ENCODE results near the gene MRPS27. TPM values are rescaled to one million over a fixed set of nuclear protein-coding genes. Genes with fewer than 3 reads are reported as not detected.

The MRPS27 gene
- total RNA-seq, 1 experiment from 2014 or later = 120 TPM

- no peak overlapping the region for H3K9ac ChIP-seq (ENCODE audit: low read length)
- peaks cover 50% of the 10 kb centered on the region for H3K36me3 ChIP-seq (ENCODE audit: insufficient read depth, low read length)
- H3K79me2 ChIP-seq (ENCODE audit: low read length) = no peaks in the 10 kb centered on the region
- no peaks in the 10 kb centered on the region for H4K20me1 ChIP-seq (ENCODE audit: insufficient read depth, low read depth, low read length)
- peaks cover 15% of the 10 kb centered on the region for H3K4me1 ChIP-seq (ENCODE audit: low read length)
- DNase-seq = no peak
- H3K9me3 ChIP-seq (ENCODE audit: low read length) = no peaks in the 10 kb centered on the region
- no peak overlapping the region for H3K27ac ChIP-seq (ENCODE audit: low read length)
- H3K27me3 ChIP-seq (ENCODE audit: low read length) = no peaks in the 10 kb centered on the region
- H2AFZ ChIP-seq (ENCODE audit: low read length) = no peak overlapping the region
- H3K4me2 ChIP-seq (ENCODE audit: low read depth, low read length, poor library complexity, severe bottlenecking) = no peak overlapping the region
- H3K4me3 ChIP-seq (ENCODE audit: low read length) = no peak overlapping the region
- H3K9me2 ChIP-seq (replicated peaks; ENCODE audit: insufficient read depth, low read length) = no peaks in the 10 kb centered on the region
These were observed 39.8 kb upstream of the MRPS27 start for GRCh38 chr5:72359886-72360285.

GRCh38 chr5:72358925-72359324 lies 38.9 kb upstream of the MRPS27 start:
- H3K36me3 ChIP-seq (ENCODE audit: insufficient read depth, low read length) = peaks cover 53% of the 10 kb centered on the region

GRCh38 chr5:72356361-72356760 lies 36.3 kb upstream of the MRPS27 start:
- H3K27ac ChIP-seq (ENCODE audit: low read length) = no peak overlapping the region
- H3K27me3 ChIP-seq (ENCODE audit: low read length) = no peaks in the 10 kb centered on the region
- H4K20me1 ChIP-seq (ENCODE audit: insufficient read depth, low read depth, low read length) = no peaks in the 10 kb centered on the region

More at GRCh38 chr5:72358925-72359324, 38.9 kb upstream of the MRPS27 start:
- H3K4me2 ChIP-seq (ENCODE audit: low read depth, low read length, poor library complexity, severe bottlenecking) = no peak overlapping the region
- no peaks in the 10 kb centered on the region for H3K79me2 ChIP-seq (ENCODE audit: low read length)
- no peaks in the 10 kb centered on the region for H3K9me2 ChIP-seq (replicated peaks; ENCODE audit: insufficient read depth, low read length)
- H3K4me3 ChIP-seq (ENCODE audit: low read length) = no peak overlapping the region
- no peak overlapping the region for H3K9ac ChIP-seq (ENCODE audit: low read length)
- H3K4me1 ChIP-seq (ENCODE audit: low read length) = peaks cover 15% of the 10 kb centered on the region
- H3K9me3 ChIP-seq (ENCODE audit: low read length) = no peaks in the 10 kb centered on the region
- no peak for DNase-seq
- H2AFZ ChIP-seq (ENCODE audit: low read length) = no peak overlapping the region
- H3K27ac ChIP-seq (ENCODE audit: low read length) = no peak overlapping the region
- no peaks in the 10 kb centered on the region for H3K27me3 ChIP-seq (ENCODE audit: low read length)
- no peaks in the 10 kb centered on the region for H4K20me1 ChIP-seq (ENCODE audit: insufficient read depth, low read depth, low read length)

GRCh38 chr5:72355706-72356299 lies 35.8 kb upstream of the MRPS27 start:
- Histone ChIP-seq H3K4me1 (ENCODE audit: low read length) (no peaks in the 10 kb centered on the region), H3K4me2 (ENCODE audit: low read depth, low read length, poor library complexity, severe bottlenecking) (no peak overlapping the region), H3K9ac (ENCODE audit: low read length) (no peak overlapping the region), H2AFZ (ENCODE audit: low read length) (no peak overlapping the region), H3K79me2 (ENCODE audit: low read length) (no peaks in the 10 kb centered on the region), H3K9me2 (replicated peaks; ENCODE audit: insufficient read depth, low read length) (no peaks in the 10 kb centered on the region), H3K4me3 (ENCODE audit: low read length) (no peak overlapping the region), H3K9me3 (ENCODE audit: low read length) (no peaks in the 10 kb centered on the region), H3K27me3 (ENCODE audit: low read length) (no peaks in the 10 kb centered on the region), H3K36me3 (ENCODE audit: insufficient read depth, low read length) (peaks cover 41% of the 10 kb centered on the region; the same call in 1 of the 2 replicates), H4K20me1 (ENCODE audit: insufficient read depth, low read depth, low read length) (no peaks in the 10 kb centered on the region), H3K27ac (ENCODE audit: low read length) (no peak overlapping the region)
- no peak for DNase-seq

More at GRCh38 chr5:72356361-72356760, 36.3 kb upstream of the MRPS27 start:
- Histone ChIP-seq H3K79me2 (ENCODE audit: low read length) (no peaks in the 10 kb centered on the region), H3K4me2 (ENCODE audit: low read depth, low read length, poor library complexity, severe bottlenecking) (no peak overlapping the region), H3K9ac (ENCODE audit: low read length) (no peak overlapping the region), H3K9me3 (ENCODE audit: low read length) (no peaks in the 10 kb centered on the region), H3K4me3 (ENCODE audit: low read length) (no peak overlapping the region), H2AFZ (ENCODE audit: low read length) (no peak overlapping the region), H3K36me3 (ENCODE audit: insufficient read depth, low read length) (peaks cover 44% of the 10 kb centered on the region), H3K4me1 (ENCODE audit: low read length) (no peaks in the 10 kb centered on the region), H3K9me2 (replicated peaks; ENCODE audit: insufficient read depth, low read length) (no peaks in the 10 kb centered on the region)
- DNase-seq = no peak

GRCh38 chr5:72353046-72353445 lies 33.0 kb upstream of the MRPS27 start:
- Histone ChIP-seq H3K9me2 (replicated peaks; ENCODE audit: insufficient read depth, low read length) (no peaks in the 10 kb centered on the region), H4K20me1 (ENCODE audit: insufficient read depth, low read depth, low read length) (no peaks in the 10 kb centered on the region), H3K36me3 (ENCODE audit: insufficient read depth, low read length) (peaks cover 25% of the 10 kb centered on the region; the same call in 1 of the 2 replicates), H3K4me2 (ENCODE audit: low read depth, low read length, poor library complexity, severe bottlenecking) (no peak overlapping the region), H3K9me3 (ENCODE audit: low read length) (no peaks in the 10 kb centered on the region), H3K4me1 (ENCODE audit: low read length) (no peaks in the 10 kb centered on the region), H3K79me2 (ENCODE audit: low read length) (no peaks in the 10 kb centered on the region), H2AFZ (ENCODE audit: low read length) (no peak overlapping the region), H3K27ac (ENCODE audit: low read length) (no peak overlapping the region), H3K4me3 (ENCODE audit: low read length) (no peak overlapping the region), H3K9ac (ENCODE audit: low read length) (no peak overlapping the region), H3K27me3 (ENCODE audit: low read length) (no peaks in the 10 kb centered on the region)
- no peak for DNase-seq

- H3K9me3 ChIP-seq (ENCODE audit: low read length) = no peaks in the 10 kb centered on the region
- H3K79me2 ChIP-seq (ENCODE audit: low read length) = no peaks in the 10 kb centered on the region
- H2AFZ ChIP-seq (ENCODE audit: low read length) = no peak overlapping the region
- no peak overlapping the region for H3K9ac ChIP-seq (ENCODE audit: low read length)
- no peak overlapping the region for H3K4me3 ChIP-seq (ENCODE audit: low read length)
- H3K9me2 ChIP-seq (replicated peaks; ENCODE audit: insufficient read depth, low read length) = no peaks in the 10 kb centered on the region
- no peaks in the 10 kb centered on the region for H3K27me3 ChIP-seq (ENCODE audit: low read length)
- peaks cover 29% of the 10 kb centered on the region; the same call in 1 of the 2 replicates for H3K36me3 ChIP-seq (ENCODE audit: insufficient read depth, low read length)
- DNase-seq = no peak
- H3K4me1 ChIP-seq (ENCODE audit: low read length) = no peaks in the 10 kb centered on the region
- H3K4me2 ChIP-seq (ENCODE audit: low read depth, low read length, poor library complexity, severe bottlenecking) = no peak overlapping the region
- H3K27ac ChIP-seq (ENCODE audit: low read length) = no peak overlapping the region
- no peaks in the 10 kb centered on the region for H4K20me1 ChIP-seq (ENCODE audit: insufficient read depth, low read depth, low read length)
These were observed 32.6 kb upstream of the MRPS27 start for GRCh38 chr5:72352616-72353015.

- Histone ChIP-seq H3K9me2 (replicated peaks; ENCODE audit: insufficient read depth, low read length) (no peaks in the 10 kb centered on the region), H3K9ac (ENCODE audit: low read length) (no peak overlapping the region), H2AFZ (ENCODE audit: low read length) (no peak overlapping the region), H3K36me3 (ENCODE audit: insufficient read depth, low read length) (peaks cover 35% of the 10 kb centered on the region), H3K79me2 (ENCODE audit: low read length) (no peaks in the 10 kb centered on the region), H3K4me2 (ENCODE audit: low read depth, low read length, poor library complexity, severe bottlenecking) (no peak overlapping the region), H3K27me3 (ENCODE audit: low read length) (no peaks in the 10 kb centered on the region), H3K9me3 (ENCODE audit: low read length) (no peaks in the 10 kb centered on the region), H3K27ac (ENCODE audit: low read length) (no peak overlapping the region), H3K4me1 (ENCODE audit: low read length) (no peaks in the 10 kb centered on the region), H3K4me3 (ENCODE audit: low read length) (no peak overlapping the region), H4K20me1 (ENCODE audit: insufficient read depth, low read depth, low read length) (no peaks in the 10 kb centered on the region)
- DNase-seq = no peak
These were observed 31.3 kb upstream of the MRPS27 start for GRCh38 chr5:72351376-72351775.

- no peak overlapping the region for H2AFZ ChIP-seq (ENCODE audit: low read length)
- H3K4me1 ChIP-seq (ENCODE audit: low read length) = no peaks in the 10 kb centered on the region
- H3K9ac ChIP-seq (ENCODE audit: low read length) = no peak overlapping the region
- no peaks in the 10 kb centered on the region for H3K9me2 ChIP-seq (replicated peaks; ENCODE audit: insufficient read depth, low read length)
- H3K4me2 ChIP-seq (ENCODE audit: low read depth, low read length, poor library complexity, severe bottlenecking) = no peak overlapping the region
- DNase-seq = no peak
- peaks cover 40% of the 10 kb centered on the region for H3K36me3 ChIP-seq (ENCODE audit: insufficient read depth, low read length)
- no peaks in the 10 kb centered on the region for H3K79me2 ChIP-seq (ENCODE audit: low read length)
- no peak overlapping the region for H3K27ac ChIP-seq (ENCODE audit: low read length)
- H4K20me1 ChIP-seq (ENCODE audit: insufficient read depth, low read depth, low read length) = no peaks in the 10 kb centered on the region
- H3K9me3 ChIP-seq (ENCODE audit: low read length) = no peaks in the 10 kb centered on the region
- H3K4me3 ChIP-seq (ENCODE audit: low read length) = no peak overlapping the region
- H3K27me3 ChIP-seq (ENCODE audit: low read length) = no peaks in the 10 kb centered on the region
These were observed 27.8 kb upstream of the MRPS27 start for GRCh38 chr5:72347801-72348308.
